GM23338 (cell line): ENCODE data around the gene MRPS31. TPM values are rescaled to one million over a fixed set of nuclear protein-coding genes. Genes with fewer than 3 reads are reported as not detected.

Source experiments
- ATAC-seq: fragments of 200-7000 bp; cut with Tn5 transposase; 3 replicates; pipeline ENCODE4 v1.9.1; 2020
- DNase-seq: peaks from one replicate; pipeline ENCODE4 v3.0.0-alpha.2; 2015; ENCODE audit warnings: low spot score
- H2AFZ ChIP-seq: fragments of 200-600 bp; sonication (generic); 2 replicates; pipeline ENCODE4 v1.8.0; 2016; ENCODE audit warnings: antibody characterized with exemption, mild to moderate bottlenecking, moderate library complexity
- H3F3A ChIP-seq: fragments of 200-600 bp; sonication (generic); replicated peaks from 2 replicates; pipeline ENCODE4 v1.8.0; 2017; ENCODE audit warnings: antibody characterized with exemption, mixed run types, low read depth
- H3K27ac ChIP-seq: fragments of 200-600 bp; sonication (generic); 2 replicates; pipeline ENCODE4 v1.6.1; 2016; ENCODE audit warnings: low read depth
- H3K27me3 ChIP-seq: fragments of 200-600 bp; sonication (generic); 2 replicates; pipeline ENCODE4 v1.8.0; 2016; ENCODE audit warnings: mild to moderate bottlenecking, mixed run types, moderate library complexity; ENCODE audit not compliant: insufficient read depth
- H3K36me3 ChIP-seq: fragments of 200-600 bp; sonication (generic); 2 replicates; pipeline ENCODE4 v1.8.0; 2016; ENCODE audit warnings: mild to moderate bottlenecking; ENCODE audit not compliant: insufficient read depth
- H3K4me1 ChIP-seq: fragments of 200-600 bp; sonication (generic); 2 replicates; pipeline ENCODE4 v1.8.0; 2016; ENCODE audit warnings: mild to moderate bottlenecking, moderate library complexity; ENCODE audit not compliant: insufficient read depth
- H3K4me2 ChIP-seq: fragments of 200-600 bp; sonication (generic); 2 replicates; pipeline ENCODE4 v1.7.1; 2017; ENCODE audit warnings: mixed run types
- H3K4me3 ChIP-seq: fragments of 200-600 bp; sonication (generic); 2 replicates; pipeline ENCODE4 v1.6.1; 2016; ENCODE audit warnings: mixed run types
- H3K79me2 ChIP-seq: fragments of 200-600 bp; sonication (generic); replicated peaks from 2 replicates; pipeline ENCODE4 v1.8.0; 2017; ENCODE audit warnings: mild to moderate bottlenecking; ENCODE audit not compliant: insufficient read depth
- H3K9me2 ChIP-seq: fragments of 200-600 bp; sonication (generic); 2 replicates; pipeline ENCODE4 v1.8.0; 2017; ENCODE audit not compliant: insufficient read depth
- H4K20me1 ChIP-seq: fragments of 200-600 bp; sonication (generic); replicated peaks from 2 replicates; pipeline ENCODE4 v1.8.0; 2017; ENCODE audit warnings: mild to moderate bottlenecking; ENCODE audit not compliant: insufficient read depth
- H3K27ac Mint-ChIP-seq: 2 replicates; pipeline ENCODE4 v1.8.0; 2020; ENCODE audit warnings: inconsistent platforms, mild to moderate bottlenecking, moderate library complexity, mixed read lengths
- H3K27me3 Mint-ChIP-seq: 3 replicates; pipeline ENCODE4 v1.8.0; 2022; ENCODE audit warnings: low read depth, mild to moderate bottlenecking, moderate library complexity, mixed read lengths, inconsistent platforms; ENCODE audit not compliant: insufficient read depth, poor library complexity
- H3K36me3 Mint-ChIP-seq: 3 replicates; pipeline ENCODE4 v1.8.0; 2021; ENCODE audit warnings: low read depth, mild to moderate bottlenecking, inconsistent platforms, moderate library complexity, mixed read lengths
- H3K4me1 Mint-ChIP-seq: 3 replicates; pipeline ENCODE4 v1.8.0; 2020; ENCODE audit warnings: mild to moderate bottlenecking, inconsistent platforms, mixed read lengths
- H3K4me3 Mint-ChIP-seq: 3 replicates; pipeline ENCODE4 v1.8.0; 2021; ENCODE audit warnings: moderate library complexity, mild to moderate bottlenecking, inconsistent platforms, mixed read lengths
- H3K9me3 Mint-ChIP-seq: 3 replicates; pipeline ENCODE4 v1.8.0; 2020; ENCODE audit warnings: moderate library complexity, mild to moderate bottlenecking, inconsistent platforms, mixed read lengths
- CREB1 ChIP-seq: fragments of 250-450 bp; sonication (Bioruptor Pico); IDR thresholded peaks from 2 replicates; pipeline ENCODE4 v1.5.0; 2020; ENCODE audit warnings: low read depth, mild to moderate bottlenecking, moderate library complexity
- EZH2 ChIP-seq: fragments of 200-600 bp; sonication (generic); IDR thresholded peaks from one replicate; pipeline ENCODE4 v1.8.0; 2017; ENCODE audit warnings: antibody characterized with exemption, mild to moderate bottlenecking, low read depth; ENCODE audit not compliant: unreplicated experiment
- EZH2phosphoT487 ChIP-seq: fragments of 200-600 bp; sonication (generic); IDR thresholded peaks from one replicate; pipeline ENCODE4 v1.8.1; 2018; ENCODE audit warnings: antibody characterized with exemption; ENCODE audit not compliant: unreplicated experiment
- REST ChIP-seq: IDR thresholded peaks from one replicate; pipeline ENCODE4 v1.6.1; 2018; ENCODE audit warnings: antibody characterized with exemption; ENCODE audit not compliant: unreplicated experiment
- ZNF114 ChIP-seq: fragments of 250-450 bp; sonication (Bioruptor Pico); IDR thresholded peaks from 2 replicates; pipeline ENCODE4 v1.5.0; 2020; ENCODE audit warnings: mild to moderate bottlenecking, moderate library complexity
- polyA plus RNA-seq: library from polyadenylated mRNA; unstranded; fragments of >200 nt; fragmentation: Nextera tagmentation; extraction: Ambion mirVana; gene quantifications from 2 replicates; pipeline ENCODE4 v1.2.1, GENCODE V29; 2016
- total RNA-seq: library from RNA; depleted of rRNA; stranded (reverse); fragments of >200 nt; shearing (Covaris generic); gene quantifications from 2 replicates; pipeline ENCODE4 v1.2.3, GENCODE V29; 2014
- TF ChIP-seq, protein P1 (sequence below): fragments of 250-450 bp; sonication (Bioruptor Pico); IDR thresholded peaks from 2 replicates; pipeline ENCODE4 v1.5.0; 2020; ENCODE audit warnings: mild to moderate bottlenecking, moderate library complexity
- TF ChIP-seq, protein P2 (sequence below): IDR thresholded peaks from 2 replicates; pipeline ENCODE4 v1.6.1; 2016; ENCODE audit warnings: antibody characterized with exemption

The MRPS31 gene
- total and polyA plus RNA-seq, 2 experiments from 2014 or later: 26.8 to 62.7 TPM

DNA sequence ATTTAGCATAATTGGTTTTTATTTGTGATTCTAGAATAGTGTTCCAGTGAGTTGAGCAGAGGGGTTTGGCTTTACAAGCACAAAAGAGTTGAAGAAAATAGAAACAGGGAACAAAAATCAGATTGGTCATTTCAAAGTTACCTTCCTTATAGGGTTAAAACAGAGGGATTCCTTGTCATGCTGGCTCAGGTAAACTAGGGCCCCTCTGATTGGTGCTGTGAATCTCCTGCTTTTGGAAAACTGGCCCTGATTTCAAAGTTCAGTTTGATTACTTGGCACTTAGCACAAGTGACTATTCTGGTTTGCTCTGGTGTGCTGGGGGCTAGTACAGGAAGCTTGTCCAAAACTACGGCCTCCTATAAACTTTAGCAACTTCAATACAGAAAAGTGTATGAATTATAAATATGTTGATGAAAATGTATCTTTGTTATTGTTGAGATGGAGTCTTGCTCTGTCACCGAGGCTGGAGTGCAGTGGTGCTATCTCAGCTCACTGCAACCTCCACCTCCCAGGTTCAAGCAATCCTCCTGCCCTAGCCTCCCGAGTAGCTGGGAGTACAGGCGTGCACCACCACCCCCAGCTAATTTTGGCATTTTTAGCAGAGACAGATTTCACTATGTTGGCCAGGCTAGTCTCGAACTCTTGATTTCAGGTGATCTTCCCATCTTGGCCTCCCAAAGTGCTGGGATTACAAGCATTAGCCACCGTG, 1.9 kb upstream of the MRPS31 start:
- no peak overlapping the region for H3K4me3 Mint-ChIP-seq
- TF ChIP-seq, protein P1, sequence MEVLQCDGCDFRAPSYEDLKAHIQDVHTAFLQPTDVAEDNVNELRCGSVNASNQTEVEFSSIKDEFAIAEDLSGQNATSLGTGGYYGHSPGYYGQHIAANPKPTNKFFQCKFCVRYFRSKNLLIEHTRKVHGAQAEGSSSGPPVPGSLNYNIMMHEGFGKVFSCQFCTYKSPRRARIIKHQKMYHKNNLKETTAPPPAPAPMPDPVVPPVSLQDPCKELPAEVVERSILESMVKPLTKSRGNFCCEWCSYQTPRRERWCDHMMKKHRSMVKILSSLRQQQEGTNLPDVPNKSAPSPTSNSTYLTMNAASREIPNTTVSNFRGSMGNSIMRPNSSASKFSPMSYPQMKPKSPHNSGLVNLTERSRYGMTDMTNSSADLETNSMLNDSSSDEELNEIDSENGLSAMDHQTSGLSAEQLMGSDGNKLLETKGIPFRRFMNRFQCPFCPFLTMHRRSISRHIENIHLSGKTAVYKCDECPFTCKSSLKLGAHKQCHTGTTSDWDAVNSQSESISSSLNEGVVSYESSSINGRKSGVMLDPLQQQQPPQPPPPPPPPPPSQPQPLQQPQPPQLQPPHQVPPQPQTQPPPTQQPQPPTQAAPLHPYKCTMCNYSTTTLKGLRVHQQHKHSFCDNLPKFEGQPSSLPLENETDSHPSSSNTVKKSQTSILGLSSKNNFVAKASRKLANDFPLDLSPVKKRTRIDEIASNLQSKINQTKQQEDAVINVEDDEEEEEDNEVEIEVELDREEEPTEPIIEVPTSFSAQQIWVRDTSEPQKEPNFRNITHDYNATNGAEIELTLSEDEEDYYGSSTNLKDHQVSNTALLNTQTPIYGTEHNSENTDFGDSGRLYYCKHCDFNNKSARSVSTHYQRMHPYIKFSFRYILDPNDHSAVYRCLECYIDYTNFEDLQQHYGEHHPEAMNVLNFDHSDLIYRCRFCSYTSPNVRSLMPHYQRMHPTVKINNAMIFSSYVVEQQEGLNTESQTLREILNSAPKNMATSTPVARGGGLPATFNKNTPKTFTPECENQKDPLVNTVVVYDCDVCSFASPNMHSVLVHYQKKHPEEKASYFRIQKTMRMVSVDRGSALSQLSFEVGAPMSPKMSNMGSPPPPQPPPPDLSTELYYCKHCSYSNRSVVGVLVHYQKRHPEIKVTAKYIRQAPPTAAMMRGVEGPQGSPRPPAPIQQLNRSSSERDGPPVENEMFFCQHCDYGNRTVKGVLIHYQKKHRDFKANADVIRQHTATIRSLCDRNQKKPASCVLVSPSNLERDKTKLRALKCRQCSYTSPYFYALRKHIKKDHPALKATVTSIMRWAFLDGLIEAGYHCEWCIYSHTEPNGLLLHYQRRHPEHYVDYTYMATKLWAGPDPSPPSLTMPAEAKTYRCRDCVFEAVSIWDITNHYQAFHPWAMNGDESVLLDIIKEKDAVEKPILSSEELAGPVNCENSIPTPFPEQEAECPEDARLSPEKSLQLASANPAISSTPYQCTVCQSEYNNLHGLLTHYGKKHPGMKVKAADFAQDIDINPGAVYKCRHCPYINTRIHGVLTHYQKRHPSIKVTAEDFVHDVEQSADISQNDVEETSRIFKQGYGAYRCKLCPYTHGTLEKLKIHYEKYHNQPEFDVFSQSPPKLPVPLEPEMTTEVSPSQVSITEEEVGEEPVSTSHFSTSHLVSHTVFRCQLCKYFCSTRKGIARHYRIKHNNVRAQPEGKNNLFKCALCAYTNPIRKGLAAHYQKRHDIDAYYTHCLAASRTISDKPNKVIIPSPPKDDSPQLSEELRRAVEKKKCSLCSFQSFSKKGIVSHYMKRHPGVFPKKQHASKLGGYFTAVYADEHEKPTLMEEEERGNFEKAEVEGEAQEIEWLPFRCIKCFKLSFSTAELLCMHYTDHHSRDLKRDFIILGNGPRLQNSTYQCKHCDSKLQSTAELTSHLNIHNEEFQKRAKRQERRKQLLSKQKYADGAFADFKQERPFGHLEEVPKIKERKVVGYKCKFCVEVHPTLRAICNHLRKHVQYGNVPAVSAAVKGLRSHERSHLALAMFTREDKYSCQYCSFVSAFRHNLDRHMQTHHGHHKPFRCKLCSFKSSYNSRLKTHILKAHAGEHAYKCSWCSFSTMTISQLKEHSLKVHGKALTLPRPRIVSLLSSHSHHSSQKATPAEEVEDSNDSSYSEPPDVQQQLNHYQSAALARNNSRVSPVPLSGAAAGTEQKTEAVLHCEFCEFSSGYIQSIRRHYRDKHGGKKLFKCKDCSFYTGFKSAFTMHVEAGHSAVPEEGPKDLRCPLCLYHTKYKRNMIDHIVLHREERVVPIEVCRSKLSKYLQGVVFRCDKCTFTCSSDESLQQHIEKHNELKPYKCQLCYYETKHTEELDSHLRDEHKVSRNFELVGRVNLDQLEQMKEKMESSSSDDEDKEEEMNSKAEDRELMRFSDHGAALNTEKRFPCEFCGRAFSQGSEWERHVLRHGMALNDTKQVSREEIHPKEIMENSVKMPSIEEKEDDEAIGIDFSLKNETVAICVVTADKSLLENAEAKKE (CRISPR knock-in tag): no peak
- TF ChIP-seq EZH2phosphoT487: no peak
- no peak for TF ChIP-seq ZNF114
- TF ChIP-seq, protein P2, sequence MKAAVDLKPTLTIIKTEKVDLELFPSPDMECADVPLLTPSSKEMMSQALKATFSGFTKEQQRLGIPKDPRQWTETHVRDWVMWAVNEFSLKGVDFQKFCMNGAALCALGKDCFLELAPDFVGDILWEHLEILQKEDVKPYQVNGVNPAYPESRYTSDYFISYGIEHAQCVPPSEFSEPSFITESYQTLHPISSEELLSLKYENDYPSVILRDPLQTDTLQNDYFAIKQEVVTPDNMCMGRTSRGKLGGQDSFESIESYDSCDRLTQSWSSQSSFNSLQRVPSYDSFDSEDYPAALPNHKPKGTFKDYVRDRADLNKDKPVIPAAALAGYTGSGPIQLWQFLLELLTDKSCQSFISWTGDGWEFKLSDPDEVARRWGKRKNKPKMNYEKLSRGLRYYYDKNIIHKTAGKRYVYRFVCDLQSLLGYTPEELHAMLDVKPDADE: no peak
- no peak for TF ChIP-seq REST
- no peak for TF ChIP-seq EZH2
- TF ChIP-seq CREB1 (CRISPR knock-in tag): no peak
- H3K27ac Mint-ChIP-seq: no peak overlapping the region
- H3K9me3 Mint-ChIP-seq: no peaks in the 10 kb centered on the region
- H3F3A ChIP-seq: no peaks in the 10 kb centered on the region
- H3K4me1 ChIP-seq: peaks cover 5% of the 10 kb centered on the region
- H3K27me3 ChIP-seq: no peaks in the 10 kb centered on the region
- no peaks in the 10 kb centered on the region for H3K36me3 Mint-ChIP-seq
- H3K4me2 ChIP-seq: no peak overlapping the region
- H3K4me3 ChIP-seq: no peak overlapping the region
- ATAC-seq (no peak), DNase-seq (no peak)
- H4K20me1 ChIP-seq: no peaks in the 10 kb centered on the region
- H3K36me3 ChIP-seq: no peaks in the 10 kb centered on the region
- peaks cover 2% of the 10 kb centered on the region for H3K27me3 Mint-ChIP-seq
- peaks cover 15% of the 10 kb centered on the region for H3K79me2 ChIP-seq
- H2AFZ ChIP-seq: no peak overlapping the region
- H3K27ac ChIP-seq: no peak overlapping the region
- H3K9me2 ChIP-seq: no peaks in the 10 kb centered on the region
- H3K4me1 Mint-ChIP-seq: peaks cover 11% of the 10 kb centered on the region
